ENCODE measurements around the gene CGB1.
A peak's percentile ranks its signal among the peaks of the same experiment; 100 is the strongest.

The CGB1 gene

GRCh38 chr19:48993175-48994034 lies 43.3 kb downstream of the CGB1 start, which contains the start of the genes GYS1 and RUVBL2:
TSS of gene GYS1 (minus strand) at chr19:48993309. CDS start at chr19:48993112, 197 bp downstream.
TSS of gene RUVBL2 (plus strand) at chr19:48993887. CDS start at chr19:48993912, 25 bp downstream.
- peak; percentile 97 to 100 for DNase-seq

GRCh38 chr19:48992581-48993174 lies 44.0 kb downstream of the CGB1 start:
- DNase-seq: no peak

DNA sequence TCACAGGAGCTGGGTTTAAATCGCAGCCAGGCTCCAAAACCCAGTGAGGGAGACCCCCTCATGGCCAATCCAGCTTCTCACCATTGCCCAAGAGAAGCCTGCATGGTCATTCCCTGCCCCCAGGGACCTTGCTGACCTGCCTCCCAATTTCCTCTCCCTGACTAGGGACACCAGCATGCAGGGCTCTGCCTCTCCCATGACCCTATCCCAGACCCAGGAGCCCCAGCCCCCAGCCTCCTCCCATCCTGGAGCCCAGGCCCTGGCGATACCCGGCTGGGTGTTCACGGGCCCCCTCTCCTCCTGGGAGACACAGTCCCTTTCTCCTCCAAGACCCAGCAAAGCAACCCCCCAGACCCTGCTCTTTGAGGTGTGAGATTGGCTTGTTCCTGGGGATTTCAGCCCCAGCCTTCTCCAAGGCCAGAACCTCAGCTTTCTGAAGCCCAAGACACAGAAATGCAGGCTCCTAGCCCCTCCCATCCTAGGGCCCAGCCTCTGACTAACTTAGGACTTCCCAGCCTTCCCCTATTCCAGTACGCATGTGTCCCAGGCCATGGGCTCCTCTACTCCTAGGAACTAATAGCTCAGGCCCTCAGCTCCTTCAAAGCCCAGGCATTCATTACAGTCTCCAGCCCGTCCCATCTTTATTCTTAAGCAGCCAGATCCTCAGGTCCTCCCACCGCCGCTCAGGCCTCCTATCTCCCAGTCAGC lies 44.7 kb downstream of the CGB1 start:
- peak; percentile 38 to 63 for DNase-seq

- no peak for DNase-seq
Observed at GRCh38 chr19:48991011-48991609, 45.6 kb downstream of the CGB1 start.

- no peak for DNase-seq
Observed at GRCh38 chr19:48990400-48990799, 46.3 kb downstream of the CGB1 start.

DNA sequence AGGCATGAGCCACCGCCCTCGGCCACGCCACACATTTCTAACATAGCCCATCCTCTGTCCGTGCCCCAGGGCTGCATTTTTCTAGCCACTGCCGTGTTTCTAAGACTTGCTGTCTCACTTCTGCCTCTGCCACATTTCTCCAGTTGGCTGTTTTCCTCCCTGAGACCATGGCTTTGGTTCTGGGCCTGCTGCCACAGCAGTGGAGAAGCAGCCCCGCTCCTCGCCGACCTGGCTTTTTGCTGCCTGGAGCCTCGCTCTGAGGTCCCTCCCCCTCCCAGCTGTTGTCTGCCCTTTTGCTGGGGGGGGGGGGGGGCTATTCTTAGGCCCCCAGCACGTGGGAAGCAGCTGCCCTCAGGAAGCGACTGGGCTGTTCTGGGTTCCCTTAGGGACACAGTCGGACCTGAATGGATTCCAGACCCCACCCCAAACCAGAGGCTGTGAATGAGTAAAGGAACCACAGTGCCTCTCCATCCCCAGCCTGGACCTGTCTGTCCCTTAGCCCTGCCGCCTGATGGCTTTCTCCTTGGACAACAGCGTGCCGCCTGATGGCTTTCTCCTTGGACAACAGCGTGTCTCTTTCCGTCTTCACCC lies 46.9 kb downstream of the CGB1 start:
- no peak for DNase-seq

DNA sequence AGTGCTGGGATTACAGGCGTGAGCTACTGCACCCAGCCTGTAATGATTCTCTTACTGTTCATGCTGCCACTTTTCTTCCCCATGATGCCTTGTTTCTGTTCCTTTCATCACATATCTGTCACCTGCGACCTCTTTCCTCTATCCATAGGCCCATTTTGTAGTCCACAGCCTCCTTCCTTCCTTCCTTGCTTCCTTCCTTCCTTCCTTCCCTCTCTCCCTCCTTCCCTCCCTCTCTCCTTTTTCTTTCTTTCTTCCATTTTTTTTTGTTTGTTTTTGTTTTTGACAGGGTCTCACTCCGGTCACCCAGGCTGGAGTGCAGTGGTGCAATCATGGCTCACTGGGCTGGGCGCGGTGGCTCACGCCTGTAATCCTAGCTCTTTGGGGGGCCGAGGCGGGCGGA lies 47.8 kb downstream of the CGB1 start:
- DNase-seq: no peak

- no peak for DNase-seq
Observed at GRCh38 chr19:48988286-48988685, 48.4 kb downstream of the CGB1 start.

DNA sequence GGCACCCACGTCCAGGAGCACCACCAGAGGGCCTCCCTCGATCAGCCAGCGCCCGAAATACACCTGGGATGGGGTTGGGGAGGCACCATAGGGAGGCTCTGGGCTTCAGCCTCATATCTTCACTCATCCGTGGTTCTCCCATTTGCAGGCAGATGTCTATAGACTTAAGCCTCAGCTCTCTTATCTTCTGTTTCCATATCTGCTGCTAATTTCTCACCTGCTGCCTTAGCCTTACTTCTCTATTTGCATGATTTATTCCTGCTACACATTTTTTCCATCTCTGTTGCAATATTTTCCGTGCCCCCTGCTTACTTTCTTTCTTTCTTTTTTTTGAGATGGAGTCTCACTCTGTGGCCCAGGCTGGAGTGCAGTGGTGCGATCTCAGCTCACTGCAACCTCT lies 49.4 kb downstream of the CGB1 start:
- no peak for DNase-seq

- no peak for DNase-seq
Observed at GRCh38 chr19:48986211-48986610, 50.5 kb downstream of the CGB1 start.

DNA sequence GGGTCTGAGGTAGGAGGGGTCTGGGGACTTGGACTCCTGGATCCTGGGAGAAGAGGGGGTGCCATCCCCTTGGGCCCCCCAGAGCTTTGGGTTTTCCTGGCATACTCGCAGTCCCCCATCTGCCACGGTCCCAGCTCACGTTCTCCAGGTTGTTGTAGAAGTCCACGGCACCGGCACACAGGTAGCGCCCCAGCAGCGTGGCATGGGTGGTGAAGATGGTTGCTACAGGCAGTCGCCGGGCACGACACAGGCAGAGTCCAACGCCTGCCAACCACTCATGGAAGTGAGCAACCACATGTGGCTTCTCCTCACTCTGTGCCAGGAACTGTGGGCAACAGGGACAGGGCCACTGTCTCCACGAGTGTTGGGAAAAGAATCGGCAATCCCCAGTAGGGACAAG lies 51.0 kb downstream of the CGB1 start:
- DNase-seq: no peak
